PFSK-1 (cell line): Measurements from ENCODE around the gene PLA2G3.

ENCODE experiments used
- FOXP2 ChIP-seq: optimal IDR thresholded peaks from 2 replicates; pipeline ENCODE3; 2011; ENCODE audit warnings: borderline replicate concordance, control low read depth, inconsistent platforms; ENCODE audit not compliant: insufficient read depth; ENCODE audit errors: extremely low read length, extremely low read depth
- POLR2AphosphoS5 ChIP-seq: IDR thresholded peaks from 2 replicates; pipeline ENCODE4 v1.6.1; 2012; ENCODE audit warnings: low read depth, mild to moderate bottlenecking, control low read depth, low read length, moderate library complexity
- REST ChIP-seq, 2 experiments: IDR thresholded peaks; 2 replicates each; pipeline versions ENCODE4 v1.6.1 to v1.8.0; 2011 to 2012; ENCODE audit warnings: low read depth in 2 of 2, low read length in 2 of 2, control low read depth in 1 of 2, inconsistent platforms in 1 of 2, mild to moderate bottlenecking in 1 of 2, moderate library complexity in 1 of 2; ENCODE audit not compliant: insufficient read depth in 1 of 2
- SIN3A ChIP-seq: IDR thresholded peaks from 2 replicates; pipeline ENCODE4 v1.6.1; 2012; ENCODE audit warnings: mild to moderate bottlenecking, low read length, moderate library complexity, borderline replicate concordance; ENCODE audit not compliant: insufficient read depth
- TAF1 ChIP-seq: IDR thresholded peaks from 2 replicates; pipeline ENCODE4 v1.6.1; 2012; ENCODE audit warnings: low read length, control low read depth, borderline replicate concordance; ENCODE audit not compliant: insufficient read depth

Gene PLA2G3

GRCh38 chr22:31099841-31100761, 40.2 kb downstream of the PLA2G3 start:
- TF ChIP-seq REST (IDR thresholded peaks at IDR 0.05; ENCODE audit: insufficient read depth in 1 of 2, low read depth in 2 of 2, low read length in 2 of 2), result no peak
- TF ChIP-seq POLR2AphosphoS5, result no peak
- TF ChIP-seq SIN3A, result no peak
- no peak for TF ChIP-seq FOXP2
- no peak for TF ChIP-seq TAF1

DNA sequence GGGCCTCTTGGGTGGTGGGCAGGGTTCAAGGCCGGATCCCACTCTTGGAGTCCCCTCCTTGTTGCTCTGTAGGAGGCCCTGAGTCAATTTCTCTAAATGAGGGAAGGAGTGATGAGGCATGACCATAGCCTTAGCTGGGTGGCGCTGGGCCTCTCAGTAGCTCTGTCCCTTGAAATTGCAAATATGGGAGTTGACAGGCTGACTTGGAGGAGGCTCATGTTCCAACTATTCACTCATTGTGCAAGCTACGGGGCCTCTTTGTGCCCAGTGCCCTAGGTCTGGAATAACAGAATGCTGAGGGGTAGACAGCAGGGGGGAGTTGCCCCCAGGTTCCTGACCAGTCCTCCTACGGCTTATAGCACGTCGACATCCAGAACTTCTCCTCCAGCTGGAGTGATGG, 40.9 kb downstream of the PLA2G3 start:
- TF ChIP-seq TAF1 (no peak), SIN3A (no peak), FOXP2 (no peak)

GRCh38 chr22:31098632-31099110, 41.6 kb downstream of the PLA2G3 start:
- TF ChIP-seq POLR2AphosphoS5, result no peak
- TF ChIP-seq SIN3A, result no peak
- TF ChIP-seq TAF1, result no peak
- TF ChIP-seq REST (IDR thresholded peaks at IDR 0.05; ENCODE audit: insufficient read depth in 1 of 2, low read depth in 2 of 2, low read length in 2 of 2), result no peak
- TF ChIP-seq FOXP2, result no peak

- TF ChIP-seq SIN3A, result no peak
- no peak for TF ChIP-seq POLR2AphosphoS5
- TF ChIP-seq REST (IDR thresholded peaks at IDR 0.05; ENCODE audit: insufficient read depth in 1 of 2, low read depth in 2 of 2, low read length in 2 of 2), result no peak
- no peak for TF ChIP-seq FOXP2
Measured at GRCh38 chr22:31097941-31098631, 42.2 kb downstream of the PLA2G3 start.

DNA sequence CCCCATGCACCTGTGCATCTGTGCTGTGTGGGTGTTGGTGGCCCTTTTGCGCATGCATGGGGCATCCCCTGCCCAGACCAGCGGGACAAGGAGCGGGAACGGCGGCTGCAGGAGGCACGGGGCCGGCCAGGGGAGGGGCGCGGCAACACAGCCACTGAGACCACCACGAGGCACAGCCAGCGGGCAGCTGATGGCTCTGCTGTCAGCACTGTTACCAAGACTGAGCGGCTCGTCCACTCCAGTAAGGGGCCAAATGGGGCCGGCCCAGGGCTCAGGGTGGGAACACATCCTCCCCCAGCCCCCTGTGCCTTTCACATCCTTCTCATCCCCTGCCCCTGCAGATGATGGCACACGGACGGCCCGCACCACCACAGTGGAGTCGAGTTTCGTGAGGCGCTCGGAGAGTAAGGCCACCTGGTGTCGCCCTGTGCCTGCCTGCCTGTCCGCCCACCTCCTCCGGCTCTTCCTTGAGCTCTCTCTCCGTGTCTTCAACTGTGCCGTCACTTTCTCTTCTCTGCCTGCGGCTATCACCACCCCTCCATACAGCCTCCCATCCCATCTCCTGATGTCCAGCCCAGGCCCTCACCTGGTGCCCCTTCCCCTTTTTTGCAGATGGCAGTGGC, 43.5 kb downstream of the PLA2G3 start:
- TF ChIP-seq REST (IDR thresholded peaks at IDR 0.05; ENCODE audit: insufficient read depth in 1 of 2, low read depth in 2 of 2, low read length in 2 of 2) (no peak), SIN3A (no peak), TAF1 (no peak), POLR2AphosphoS5 (no peak), FOXP2 (no peak)
